ENCODE measurements around the gene CRB3. TPM values are rescaled to one million over a fixed set of nuclear protein-coding genes. Genes with fewer than 3 reads are reported as not detected.

Gene CRB3
- total and polyA plus RNA-seq, 2 of the 13 experiments (the other 11 are each of a cell fraction or from before 2014, with no cell fraction given) = 10.6 to 25.6 TPM

GRCh38 chr19:6417713-6418561, 46.1 kb upstream of the CRB3 start:
- H3K36me3 ChIP-seq (replicated peaks in 1 of 2; ENCODE audit: control insufficient read depth in 1 of 2, insufficient read depth in 2 of 2, low read length in 2 of 2) = peaks cover 47 to 88% of the 10 kb centered on the region in 2 experiments
- ChIA-PET CTCF (ENCODE audit: low intra/inter-chr PET ratio, low total read pairs) (no interaction called here), POLR2A (no interaction called here)
- H3K27me3 ChIP-seq (ENCODE audit: control insufficient read depth in 1 of 2, insufficient read depth in 2 of 2, low read length in 2 of 2) = no peaks in the 10 kb centered on the region
- H3K4me3 ChIP-seq (replicated peaks in 1 of 3; ENCODE audit: insufficient read depth in 1 of 3, low read depth in 2 of 3, low read length in 3 of 3) = no peak overlapping the region
- H3K27ac ChIP-seq (ENCODE audit: extremely low read length, insufficient read depth, low read length) = no peak overlapping the region
- H3K4me2 ChIP-seq (ENCODE audit: low read depth, low read length) = no peak overlapping the region
- intact Hi-C loops (cut with micrococcal nuclease; ENCODE audit: unreplicated experiment) (no loop called here), in situ Hi-C loops (cut with HindIII; ENCODE audit: extremely low pct_ligation_motif_present, low pct_unique_long_range_greater_than_20kb) (no loop called here)
- peak; percentile 33 for ATAC-seq
- BruUV-seq (replicated peaks) = no TSS peak
- no peak for FAIRE-seq
- H3K9me3 ChIP-seq (ENCODE audit: low read length) = no peaks in the 10 kb centered on the region
- peaks cover 13% of the 10 kb centered on the region for H3K4me1 ChIP-seq (ENCODE audit: insufficient read depth, low read length)
- peaks cover 39% of the 10 kb centered on the region for H4K20me1 ChIP-seq (ENCODE audit: insufficient read depth, low read length)
- H2AFZ ChIP-seq (ENCODE audit: low read length) = no peak overlapping the region
- H3K9ac ChIP-seq (ENCODE audit: insufficient read depth, low read depth, low read length) = no peak overlapping the region
- H3K79me2 ChIP-seq (ENCODE audit: insufficient read depth, low read length) = peaks cover 40% of the 10 kb centered on the region
- no peak for DNase-seq (ENCODE audit: low spot score)
- WGBS (ENCODE audit: low lambda C conversion rate) = 97% methylated on average over 25 of the region's 33 CpGs
- TF ChIP-seq STAG1 (CRISPR knock-in tag; IDR thresholded peaks at IDR 0.05) (0 out of 2 replicates have a peak, but pooled peaks have one; percentile 9), MAZ (IDR thresholded peaks at IDR 0.05; ENCODE audit: borderline replicate concordance, low read depth, low read length) (peak; percentile 62; the same call in 1 of the 2 replicates), MAZ (CRISPR knock-in tag; IDR thresholded peaks at IDR 0.05; ENCODE audit: low read depth) (no peak), CTCF (CRISPR knock-in tag; IDR thresholded peaks at IDR 0.05) (peak; percentile 65), ZBTB38 (CRISPR knock-in tag; IDR thresholded peaks at IDR 0.05) (0 out of 2 replicates have a peak, but pooled peaks have one; percentile 29), RAD21 (CRISPR knock-in tag; IDR thresholded peaks at IDR 0.05) (0 out of 2 replicates have a peak, but pooled peaks have one; percentile 14), REXO4 (CRISPR knock-in tag; IDR thresholded peaks at IDR 0.05; ENCODE audit: borderline replicate concordance) (no peak), RBFOX2 (IDR thresholded peaks at IDR 0.05; ENCODE audit: low read depth, low read length) (peak; percentile 47), SP2 (CRISPR knock-in tag; IDR thresholded peaks at IDR 0.05) (no peak), SRSF1 (optimal IDR thresholded peaks at IDR 0.05; ENCODE audit: low read depth, low read length) (peak; percentile 2), HOXA7 (CRISPR knock-in tag; IDR thresholded peaks at IDR 0.05) (no peak), ZBTB33 (CRISPR knock-in tag; IDR thresholded peaks at IDR 0.05) (peak; percentile 99), ZNF589 (CRISPR knock-in tag; conservative IDR thresholded peaks at IDR 0.05) (no peak)
- TF ChIP-seq, protein P1, sequence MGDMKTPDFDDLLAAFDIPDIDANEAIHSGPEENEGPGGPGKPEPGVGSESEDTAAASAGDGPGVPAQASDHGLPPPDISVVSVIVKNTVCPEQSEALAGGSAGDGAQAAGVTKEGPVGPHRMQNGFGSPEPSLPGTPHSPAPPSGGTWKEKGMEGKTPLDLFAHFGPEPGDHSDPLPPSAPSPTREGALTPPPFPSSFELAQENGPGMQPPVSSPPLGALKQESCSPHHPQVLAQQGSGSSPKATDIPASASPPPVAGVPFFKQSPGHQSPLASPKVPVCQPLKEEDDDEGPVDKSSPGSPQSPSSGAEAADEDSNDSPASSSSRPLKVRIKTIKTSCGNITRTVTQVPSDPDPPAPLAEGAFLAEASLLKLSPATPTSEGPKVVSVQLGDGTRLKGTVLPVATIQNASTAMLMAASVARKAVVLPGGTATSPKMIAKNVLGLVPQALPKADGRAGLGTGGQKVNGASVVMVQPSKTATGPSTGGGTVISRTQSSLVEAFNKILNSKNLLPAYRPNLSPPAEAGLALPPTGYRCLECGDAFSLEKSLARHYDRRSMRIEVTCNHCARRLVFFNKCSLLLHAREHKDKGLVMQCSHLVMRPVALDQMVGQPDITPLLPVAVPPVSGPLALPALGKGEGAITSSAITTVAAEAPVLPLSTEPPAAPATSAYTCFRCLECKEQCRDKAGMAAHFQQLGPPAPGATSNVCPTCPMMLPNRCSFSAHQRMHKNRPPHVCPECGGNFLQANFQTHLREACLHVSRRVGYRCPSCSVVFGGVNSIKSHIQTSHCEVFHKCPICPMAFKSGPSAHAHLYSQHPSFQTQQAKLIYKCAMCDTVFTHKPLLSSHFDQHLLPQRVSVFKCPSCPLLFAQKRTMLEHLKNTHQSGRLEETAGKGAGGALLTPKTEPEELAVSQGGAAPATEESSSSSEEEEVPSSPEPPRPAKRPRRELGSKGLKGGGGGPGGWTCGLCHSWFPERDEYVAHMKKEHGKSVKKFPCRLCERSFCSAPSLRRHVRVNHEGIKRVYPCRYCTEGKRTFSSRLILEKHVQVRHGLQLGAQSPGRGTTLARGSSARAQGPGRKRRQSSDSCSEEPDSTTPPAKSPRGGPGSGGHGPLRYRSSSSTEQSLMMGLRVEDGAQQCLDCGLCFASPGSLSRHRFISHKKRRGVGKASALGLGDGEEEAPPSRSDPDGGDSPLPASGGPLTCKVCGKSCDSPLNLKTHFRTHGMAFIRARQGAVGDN (CRISPR knock-in tag; IDR thresholded peaks at IDR 0.05) = peak; percentile 33
- TF ChIP-seq, protein P2, sequence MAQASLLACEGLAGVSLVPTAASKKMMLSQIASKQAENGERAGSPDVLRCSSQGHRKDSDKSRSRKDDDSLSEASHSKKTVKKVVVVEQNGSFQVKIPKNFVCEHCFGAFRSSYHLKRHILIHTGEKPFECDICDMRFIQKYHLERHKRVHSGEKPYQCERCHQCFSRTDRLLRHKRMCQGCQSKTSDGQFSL (CRISPR knock-in tag; IDR thresholded peaks at IDR 0.05) = peak; percentile 58; the same call in 1 of the 2 replicates

Data from HepG2 (cell line).